Activated CD4-positive, alpha-beta memory T cell treated with anti-CD3 and anti-CD28 coated beads, Interleukin-2, amount 10 ng/mL, durations not matched to agents 7 days and 5 days (primary cell): Measurements from ENCODE around the gene LRRC56. TPM values are rescaled to one million over a fixed set of nuclear protein-coding genes. Genes with fewer than 3 reads are reported as not detected.

Source experiments
- CTCF ChIA-PET: fragments of 350-600 bp; sonication (Branson Sonifier 250); formaldehyde crosslinking; loops from one replicate; lab custom pipeline; 2021; ENCODE audit warnings: antibody characterized with exemption, inconsistent platforms; lab: Charles Lee
- POLR2A ChIA-PET: fragments of 350-600 bp; sonication (Branson Sonifier 250); formaldehyde crosslinking; loops from one replicate; lab custom pipeline; 2021; ENCODE audit warnings: antibody characterized with exemption; lab: Charles Lee
- DNase-seq: peaks from one replicate; pipeline ENCODE4 v3.0.0-alpha.2; 2020
- H3K27ac Mint-ChIP-seq: one replicate; pipeline ENCODE4 v1.8.0; 2021; ENCODE audit warnings: mild to moderate bottlenecking, mixed read lengths
- H3K27me3 Mint-ChIP-seq: one replicate; pipeline ENCODE4 v1.8.0; 2021; ENCODE audit warnings: mixed read lengths
- H3K36me3 Mint-ChIP-seq: one replicate; pipeline ENCODE4 v1.8.0; 2021; ENCODE audit warnings: low read depth, mixed read lengths
- H3K4me1 Mint-ChIP-seq: one replicate; pipeline ENCODE4 v1.8.0; 2021; ENCODE audit warnings: mixed read lengths
- H3K4me3 Mint-ChIP-seq: one replicate; pipeline ENCODE4 v1.8.0; 2021; ENCODE audit warnings: mild to moderate bottlenecking, mixed read lengths
- H3K9me3 Mint-ChIP-seq: one replicate; pipeline ENCODE4 v1.8.0; 2021; ENCODE audit warnings: mixed read lengths
- total RNA-seq, 2 experiments: library from RNA; stranded (reverse); gene quantifications; one replicate each; pipeline ENCODE4 v1.2.3, GENCODE V29; 2021

LRRC56 gene
- total RNA-seq, 2 experiments from 2014 or later = 2.2 to 2.5 TPM

- H3K4me1 Mint-ChIP-seq = peaks cover 13% of the 10 kb centered on the region
- POLR2A ChIA-PET = interaction anchor here (1.6 to 2.0 kb wide), 2 partner anchors 12 to 14 kb away, joined by 4 to 12 read pairs; partner anchors contain the start of gene RNH1
- peaks cover 3% of the 10 kb centered on the region for H3K9me3 Mint-ChIP-seq
- peak overlapping the region; percentile 47 for H3K27ac Mint-ChIP-seq
- no peaks in the 10 kb centered on the region for H3K27me3 Mint-ChIP-seq
- DNase-seq = peak; percentile 94
- peaks cover 28% of the 10 kb centered on the region for H3K36me3 Mint-ChIP-seq
- H3K4me3 Mint-ChIP-seq = peak overlapping the region; percentile 66
- CTCF ChIA-PET = interaction anchor here (0.6 to 2.4 kb wide), 17 partner anchors 8 to 312 kb away, joined by 3 to 21 read pairs (median 4); partner anchors contain the start of genes ANO9, BET1L, HRAS and IFITM2
These were observed 18.7 kb upstream of the LRRC56 start for GRCh38 chr11:518463-519202.

- Mint-ChIP-seq H3K4me1 (peaks cover 13% of the 10 kb centered on the region), H3K9me3 (peaks cover 3% of the 10 kb centered on the region), H3K27ac (no peak overlapping the region), H3K4me3 (no peak overlapping the region), H3K27me3 (no peaks in the 10 kb centered on the region), H3K36me3 (peaks cover 15% of the 10 kb centered on the region)
- ChIA-PET CTCF (interaction anchor here (0.6 to 1.0 kb wide), 3 partner anchors 15 to 200 kb away, joined by 3 read pairs; no protein-coding TSS in a partner anchor), POLR2A (interaction anchor here (1.0 kb wide), 1 partner anchor 57 kb away, joined by 3 read pairs; no protein-coding TSS in a partner anchor)
- DNase-seq = no peak
These were observed 16.7 kb upstream of the LRRC56 start for GRCh38 chr11:520428-521176.

- no peak for DNase-seq
- peaks cover 12% of the 10 kb centered on the region for H3K36me3 Mint-ChIP-seq
- peaks cover 3% of the 10 kb centered on the region for H3K9me3 Mint-ChIP-seq
- peaks cover 13% of the 10 kb centered on the region for H3K4me1 Mint-ChIP-seq
- no peak overlapping the region for H3K4me3 Mint-ChIP-seq
- H3K27me3 Mint-ChIP-seq = no peaks in the 10 kb centered on the region
- ChIA-PET CTCF (interaction anchor here (0.8 to 1.0 kb wide), 2 partner anchors 13 to 15 kb away, joined by 3 read pairs; no protein-coding TSS in a partner anchor), POLR2A (interaction anchor here (0.7 to 1.0 kb wide), 2 partner anchors 15 to 56 kb away, joined by 3 read pairs; no protein-coding TSS in a partner anchor)
- H3K27ac Mint-ChIP-seq = no peak overlapping the region
These were observed 16.1 kb upstream of the LRRC56 start for GRCh38 chr11:521177-521688.

GRCh38 chr11:526192-526591, 11.1 kb upstream of the LRRC56 start:
- ChIA-PET POLR2A (no interaction called here), CTCF (no interaction called here)
- H3K27ac Mint-ChIP-seq = no peak overlapping the region
- no peak overlapping the region for H3K4me3 Mint-ChIP-seq
- no peak for DNase-seq
- H3K36me3 Mint-ChIP-seq = peaks cover 3% of the 10 kb centered on the region
- H3K4me1 Mint-ChIP-seq = no peaks in the 10 kb centered on the region
- no peaks in the 10 kb centered on the region for H3K27me3 Mint-ChIP-seq
- H3K9me3 Mint-ChIP-seq = no peaks in the 10 kb centered on the region

DNA sequence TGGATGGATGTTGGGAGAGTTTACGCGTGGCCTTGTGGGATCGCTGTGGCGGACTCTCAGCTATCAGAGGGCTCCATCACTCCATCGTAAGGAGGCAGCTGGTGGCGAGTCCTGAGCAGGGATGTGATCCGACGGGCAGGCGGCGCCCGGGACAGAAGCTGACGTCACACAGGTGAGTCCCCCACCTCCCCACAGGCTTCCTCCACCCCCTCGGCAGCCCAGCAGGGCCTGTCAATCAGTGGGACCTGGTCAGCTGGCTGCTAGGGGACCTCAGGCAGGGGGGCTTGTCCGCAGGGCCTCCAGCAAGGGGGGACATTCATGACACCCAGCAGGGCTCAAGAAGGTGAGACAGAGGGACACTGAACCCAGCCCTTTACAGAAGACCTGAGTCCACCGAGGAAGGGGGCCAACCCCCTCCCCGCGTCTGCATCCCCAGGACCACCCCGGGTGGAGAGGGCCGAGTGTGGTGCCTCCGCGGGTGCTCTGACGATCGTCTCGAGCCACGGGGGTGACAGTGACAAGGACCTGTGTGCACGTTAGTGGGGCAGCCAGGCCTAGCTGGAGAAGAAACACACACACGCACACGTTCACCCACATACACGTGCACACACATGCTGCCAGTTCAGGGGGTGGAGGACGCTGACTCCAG, 9.0 kb upstream of the LRRC56 start:
- POLR2A ChIA-PET = no interaction called here
- Mint-ChIP-seq H3K4me1 (peaks cover 2% of the 10 kb centered on the region), H3K27me3 (no peaks in the 10 kb centered on the region), H3K36me3 (peaks cover 11% of the 10 kb centered on the region), H3K4me3 (no peak overlapping the region), H3K9me3 (no peaks in the 10 kb centered on the region), H3K27ac (no peak overlapping the region)
- CTCF ChIA-PET = no interaction called here
- DNase-seq = no peak

GRCh38 chr11:528815-529727, 8.3 kb upstream of the LRRC56 start:
- peaks cover 13% of the 10 kb centered on the region for H3K36me3 Mint-ChIP-seq
- H3K27me3 Mint-ChIP-seq = no peaks in the 10 kb centered on the region
- CTCF ChIA-PET = no interaction called here
- no peaks in the 10 kb centered on the region for H3K9me3 Mint-ChIP-seq
- POLR2A ChIA-PET = no interaction called here
- no peak overlapping the region for H3K27ac Mint-ChIP-seq
- no peak for DNase-seq
- peaks cover 6% of the 10 kb centered on the region for H3K4me1 Mint-ChIP-seq
- no peak overlapping the region for H3K4me3 Mint-ChIP-seq

- CTCF ChIA-PET = no interaction called here
- Mint-ChIP-seq H3K9me3 (no peaks in the 10 kb centered on the region), H3K4me3 (no peak overlapping the region), H3K4me1 (peaks cover 7% of the 10 kb centered on the region), H3K27me3 (no peaks in the 10 kb centered on the region), H3K36me3 (peaks cover 13% of the 10 kb centered on the region), H3K27ac (no peak overlapping the region)
- POLR2A ChIA-PET = no interaction called here
- DNase-seq = no peak
These were observed 7.5 kb upstream of the LRRC56 start for GRCh38 chr11:529728-530411.

- H3K27me3 Mint-ChIP-seq = no peaks in the 10 kb centered on the region
- H3K9me3 Mint-ChIP-seq = no peaks in the 10 kb centered on the region
- ChIA-PET CTCF (no interaction called here), POLR2A (interaction anchor here (1.3 kb wide), 1 partner anchor 195 kb away, joined by 3 read pairs; no protein-coding TSS in a partner anchor)
- H3K4me3 Mint-ChIP-seq = no peak overlapping the region
- DNase-seq = no peak
- H3K36me3 Mint-ChIP-seq = peaks cover 13% of the 10 kb centered on the region
- peaks cover 8% of the 10 kb centered on the region for H3K4me1 Mint-ChIP-seq
- H3K27ac Mint-ChIP-seq = no peak overlapping the region
These were observed 6.1 kb upstream of the LRRC56 start for GRCh38 chr11:530960-531831.

DNA sequence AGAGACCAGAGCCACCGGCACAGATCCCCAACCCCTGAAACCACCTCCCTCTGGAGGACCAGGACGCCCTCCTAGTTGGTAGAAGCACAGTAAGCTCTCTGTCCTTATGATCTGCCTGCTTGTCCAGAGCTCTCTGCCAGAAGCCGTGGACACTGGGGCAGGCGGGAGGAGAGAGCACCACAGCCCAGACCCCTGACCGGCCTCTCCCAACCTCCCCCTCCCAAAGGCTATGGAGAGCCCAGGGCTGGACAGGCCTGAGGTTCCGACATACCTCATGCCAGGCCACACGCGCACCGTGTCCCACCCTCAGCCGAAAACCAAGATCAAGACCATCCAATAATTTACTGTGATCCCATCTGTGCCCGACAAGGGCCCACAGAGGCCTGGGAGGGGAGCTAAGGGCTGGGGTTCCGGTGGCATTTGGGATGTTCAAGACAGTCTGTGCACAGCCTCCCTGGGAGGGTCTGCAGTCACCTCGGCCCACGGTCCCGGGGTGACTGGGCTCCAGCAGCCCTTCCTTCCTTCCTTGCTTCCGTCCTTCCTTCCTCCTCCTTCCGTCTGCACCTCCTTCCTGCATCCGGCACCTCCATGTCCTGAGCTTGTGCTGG, 5.3 kb upstream of the LRRC56 start:
- Mint-ChIP-seq H3K27ac (no peak overlapping the region), H3K4me3 (no peak overlapping the region), H3K9me3 (no peaks in the 10 kb centered on the region), H3K36me3 (peaks cover 13% of the 10 kb centered on the region), H3K4me1 (peaks cover 12% of the 10 kb centered on the region), H3K27me3 (no peaks in the 10 kb centered on the region)
- no peak for DNase-seq
- CTCF ChIA-PET = interaction anchor here (1.6 kb wide), 1 partner anchor 13 kb away, joined by 4 read pairs; no protein-coding TSS in a partner anchor
- POLR2A ChIA-PET = interaction anchor here (1.3 kb wide), 3 partner anchors 13 to 194 kb away, joined by 3 to 4 read pairs (median 4); partner anchors contain the start of gene RNH1

DNA sequence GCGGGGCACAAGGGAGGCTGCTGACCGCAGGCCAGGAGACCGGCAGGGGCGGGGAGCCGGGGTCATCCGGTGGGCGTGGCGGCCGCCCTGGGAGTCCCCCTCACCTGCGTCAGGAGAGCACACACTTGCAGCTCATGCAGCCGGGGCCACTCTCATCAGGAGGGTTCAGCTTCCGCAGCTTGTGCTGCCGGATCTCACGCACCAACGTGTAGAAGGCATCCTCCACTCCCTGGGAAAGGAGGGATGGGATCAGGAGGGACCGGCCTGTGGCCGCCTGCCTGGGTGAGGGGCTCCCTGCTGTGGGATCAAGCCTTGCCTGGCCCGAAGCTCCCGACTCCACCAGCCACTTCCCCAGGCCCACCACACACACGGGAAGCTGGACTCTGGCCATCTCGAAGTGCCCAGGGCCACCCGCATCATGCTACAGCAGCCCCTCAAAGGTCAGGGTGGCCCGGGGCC, 4.8 kb upstream of the LRRC56 start:
- no peaks in the 10 kb centered on the region for H3K27me3 Mint-ChIP-seq
- CTCF ChIA-PET = interaction anchor here (1.6 kb wide), 1 partner anchor 14 kb away, joined by 4 read pairs; no protein-coding TSS in a partner anchor
- H3K9me3 Mint-ChIP-seq = no peaks in the 10 kb centered on the region
- peaks cover 13% of the 10 kb centered on the region for H3K36me3 Mint-ChIP-seq
- no peak for DNase-seq
- POLR2A ChIA-PET = interaction anchor here (0.6 to 1.3 kb wide), 4 partner anchors 14 to 193 kb away, joined by 3 to 4 read pairs (median 4); partner anchors contain the start of gene RNH1
- peaks cover 16% of the 10 kb centered on the region for H3K4me1 Mint-ChIP-seq
- no peak overlapping the region for H3K4me3 Mint-ChIP-seq
- H3K27ac Mint-ChIP-seq = no peak overlapping the region
